ENCODE results near the gene PRRT3.

PRRT3 gene

DNA sequence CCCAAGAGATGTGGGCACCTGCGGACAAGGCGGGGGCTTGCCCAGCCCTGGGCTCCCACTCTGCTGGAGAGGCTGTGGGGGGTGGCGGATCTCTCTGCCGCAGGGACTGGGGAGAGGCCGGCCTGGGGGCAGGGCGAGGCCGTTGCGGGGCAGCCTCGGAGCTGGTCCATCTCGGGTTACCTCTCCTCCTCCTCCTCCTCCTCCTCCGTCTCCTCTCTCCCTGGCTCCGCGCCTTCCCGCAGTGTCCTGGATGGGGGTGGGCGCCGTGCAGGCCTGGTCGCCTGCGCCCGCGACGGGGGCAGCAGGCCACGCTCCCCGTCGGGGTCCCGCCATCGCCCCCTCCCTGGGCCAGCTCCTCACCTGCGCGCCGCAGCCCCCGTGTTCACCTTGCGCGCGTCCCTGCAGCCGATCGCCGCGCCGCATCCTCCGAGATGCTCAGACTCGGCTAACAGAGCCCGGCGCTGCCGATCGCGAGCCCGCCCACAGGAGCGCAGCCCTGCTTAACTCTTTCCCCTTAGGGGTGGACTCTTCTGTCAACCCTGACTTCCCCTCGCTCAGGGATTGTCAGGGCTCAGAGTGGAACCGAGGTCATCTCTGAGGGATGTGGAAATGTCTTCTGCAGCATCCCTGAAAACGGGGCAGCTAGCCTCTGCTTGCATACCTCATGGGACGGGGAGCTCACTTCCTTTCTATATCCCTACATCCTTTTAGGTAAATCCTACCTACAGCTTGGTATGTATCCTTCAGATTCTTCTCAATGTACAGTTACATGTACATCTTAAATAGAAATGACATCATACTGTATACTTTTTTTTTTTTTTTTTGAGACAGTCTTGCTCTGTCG lies at the start of gene PRRT3:
TSS of gene PRRT3 (minus strand) at position 447 of the 844 bp plus-strand sequence. CDS start 2,293 bp downstream, outside the sequence.
- Mint-ChIP-seq H3K36me3 (no peaks in the 10 kb centered on the region), H3K9me3 (no peaks in the 10 kb centered on the region), H3K4me3 (peak within 1 kb of the TSS; percentile 79), H3K4me1 (peaks cover 18% of the 10 kb centered on the region), H3K27ac (peak within 1 kb of the TSS; percentile 67)
- DNase-seq (ENCODE audit: low spot score in 2 of 2) (peak; percentile 60 to 79), ATAC-seq (peak; percentile 91)

DNA sequence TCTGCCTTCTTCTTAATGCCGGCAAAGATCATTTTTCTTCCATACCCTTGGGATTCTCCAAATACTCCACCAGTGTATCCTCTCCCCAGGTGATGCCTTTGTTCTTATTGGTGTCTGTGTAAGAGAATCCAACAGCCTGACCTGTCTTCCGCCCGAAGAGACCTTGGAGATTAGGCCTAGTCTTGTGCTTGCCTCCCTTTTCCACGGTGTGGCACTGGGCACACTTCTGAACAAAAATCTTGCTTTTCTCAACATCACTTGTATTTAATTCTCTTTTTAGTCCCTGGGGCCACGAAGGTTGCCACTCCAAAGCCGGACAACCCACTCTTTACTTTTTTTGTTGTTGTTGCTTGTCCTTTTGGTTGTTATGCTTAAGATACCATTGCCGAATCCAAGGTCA lies 48.5 kb upstream of the PRRT3 start:
- no peaks in the 10 kb centered on the region for H3K9me3 Mint-ChIP-seq
- no peak overlapping the region for H3K27ac Mint-ChIP-seq
- peaks cover 77% of the 10 kb centered on the region for H3K36me3 Mint-ChIP-seq
- H3K4me1 Mint-ChIP-seq: no peaks in the 10 kb centered on the region
- DNase-seq (ENCODE audit: low spot score in 2 of 2) (no peak), ATAC-seq (no peak)
- H3K4me3 Mint-ChIP-seq: no peak overlapping the region

GRCh38 chr3:9994086-9994844 lies 42.1 kb upstream of the PRRT3 start:
- Mint-ChIP-seq H3K27ac (no peak overlapping the region), H3K36me3 (peaks cover 98% of the 10 kb centered on the region), H3K9me3 (no peaks in the 10 kb centered on the region), H3K4me1 (no peaks in the 10 kb centered on the region), H3K4me3 (no peak overlapping the region)
- ATAC-seq (no peak), DNase-seq (ENCODE audit: low spot score in 2 of 2) (no peak)

DNA sequence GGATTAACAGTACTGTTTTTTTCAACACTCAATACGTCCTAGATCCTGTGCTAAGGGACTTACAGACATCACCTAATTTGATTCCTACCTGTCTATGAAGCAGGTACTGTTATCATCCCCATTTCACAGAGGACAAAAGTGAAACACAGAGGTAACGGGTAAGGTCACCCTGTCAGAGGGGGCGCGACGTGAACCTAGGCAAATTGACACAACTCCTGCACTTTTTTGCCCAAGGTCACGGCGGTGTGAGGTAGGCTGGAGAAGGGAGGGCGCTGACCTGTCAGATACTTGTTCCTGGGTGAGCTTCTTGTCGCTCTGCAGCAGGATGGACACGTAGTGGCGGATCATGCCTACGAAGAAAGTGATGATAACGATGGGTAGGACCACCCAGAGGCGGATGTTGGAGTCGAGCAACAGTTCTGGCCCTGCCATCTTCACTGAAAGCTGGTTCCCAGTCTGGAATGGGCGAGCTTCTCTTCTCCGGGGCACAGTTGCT lies 34.1 kb upstream of the PRRT3 start:
- no peak for DNase-seq (ENCODE audit: low spot score in 2 of 2)
- peak; percentile 54 for ATAC-seq
- H3K27ac Mint-ChIP-seq: peak overlapping the region; percentile 99
- H3K9me3 Mint-ChIP-seq: no peaks in the 10 kb centered on the region
- H3K4me3 Mint-ChIP-seq: peak overlapping the region; percentile 98
- H3K36me3 Mint-ChIP-seq: peaks cover 83% of the 10 kb centered on the region
- no peaks in the 10 kb centered on the region for H3K4me1 Mint-ChIP-seq

DNA sequence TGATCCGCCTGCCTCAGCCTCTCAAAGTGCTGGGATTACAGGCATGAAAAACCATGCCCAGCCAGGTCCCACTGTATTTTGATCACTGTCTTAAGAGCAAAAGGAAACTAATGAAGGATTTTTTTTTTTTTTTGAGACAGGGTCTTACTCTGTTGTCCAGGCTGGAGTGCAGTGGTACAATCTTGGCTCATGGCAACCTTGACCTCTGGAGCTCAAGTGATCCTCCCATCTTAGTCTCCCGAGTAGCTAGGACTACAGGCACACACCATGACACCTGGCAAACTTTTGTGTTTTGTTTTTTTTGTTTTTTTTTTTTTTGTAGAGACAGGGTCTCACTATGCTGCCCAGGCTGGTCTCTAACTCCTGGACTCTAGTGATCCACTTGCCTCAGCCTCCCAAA lies 28.0 kb upstream of the PRRT3 start:
- H3K27ac Mint-ChIP-seq: no peak overlapping the region
- H3K4me1 Mint-ChIP-seq: peaks cover 29% of the 10 kb centered on the region
- no peaks in the 10 kb centered on the region for H3K9me3 Mint-ChIP-seq
- peaks cover 92% of the 10 kb centered on the region for H3K36me3 Mint-ChIP-seq
- DNase-seq (ENCODE audit: low spot score in 2 of 2): no peak
- H3K4me3 Mint-ChIP-seq: no peak overlapping the region
- ATAC-seq: no peak

GRCh38 chr3:9978710-9979305 lies 26.6 kb upstream of the PRRT3 start:
- DNase-seq (ENCODE audit: low spot score in 2 of 2) (no peak), ATAC-seq (no peak)
- Mint-ChIP-seq H3K4me3 (no peak overlapping the region), H3K4me1 (peaks cover 29% of the 10 kb centered on the region), H3K27ac (peak overlapping the region; percentile 95), H3K9me3 (no peaks in the 10 kb centered on the region), H3K36me3 (peaks cover 99% of the 10 kb centered on the region)

DNA sequence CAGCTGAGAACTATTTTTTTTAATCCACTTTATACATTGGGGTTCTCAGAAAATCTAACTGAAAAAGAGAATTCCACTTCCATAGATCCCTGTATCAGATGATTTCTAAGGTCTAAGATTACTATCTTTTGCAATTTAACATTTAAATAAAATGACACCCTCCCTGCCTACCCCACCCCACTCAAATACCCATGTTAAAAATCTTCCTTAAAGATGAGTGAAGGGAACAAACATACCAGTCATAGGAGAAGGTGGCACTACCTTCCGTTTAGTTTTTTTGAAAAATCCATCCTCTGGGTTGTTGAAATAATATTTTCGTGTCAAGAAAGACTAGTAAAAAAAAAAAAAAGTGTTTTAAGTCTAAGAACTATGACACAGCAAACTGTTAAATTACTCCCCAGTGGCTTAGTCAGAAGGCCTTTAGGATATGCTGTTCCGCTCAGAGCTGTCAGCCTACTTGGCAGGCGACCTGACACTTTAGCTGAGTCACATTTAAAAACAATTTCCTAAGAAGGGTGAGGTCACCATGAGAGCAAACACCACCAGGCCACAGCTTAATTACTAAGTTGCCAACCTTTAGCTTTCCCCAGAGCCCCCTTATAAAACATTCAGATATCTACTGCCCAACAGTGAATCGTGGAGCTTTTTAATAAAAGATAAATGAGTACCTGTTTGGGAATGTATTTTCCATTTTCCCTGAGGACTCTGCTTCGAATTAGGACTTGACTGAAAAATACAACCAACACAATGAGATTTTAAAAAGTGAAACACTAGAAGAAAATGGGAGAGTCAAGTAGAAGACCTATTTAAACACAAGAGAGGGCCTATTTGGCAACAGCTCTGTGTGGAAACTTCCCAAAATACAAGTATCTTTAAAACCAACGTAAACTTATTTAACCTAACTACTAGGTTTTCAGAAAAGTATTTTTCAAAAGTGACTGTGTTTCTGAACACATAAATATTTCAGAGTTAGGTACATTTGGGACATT lies 24.8 kb upstream of the PRRT3 start:
- H3K9me3 Mint-ChIP-seq: no peaks in the 10 kb centered on the region
- peak overlapping the region; percentile 49 for H3K4me3 Mint-ChIP-seq
- H3K27ac Mint-ChIP-seq: peak overlapping the region; percentile 95
- peaks cover 100% of the 10 kb centered on the region for H3K36me3 Mint-ChIP-seq
- DNase-seq (ENCODE audit: low spot score in 2 of 2): peak; percentile 17 to 64
- H3K4me1 Mint-ChIP-seq: peaks cover 29% of the 10 kb centered on the region
- ATAC-seq: peak; percentile 100

GRCh38 chr3:9970020-9970652 lies 17.9 kb upstream of the PRRT3 start:
- Mint-ChIP-seq H3K4me3 (no peak overlapping the region), H3K9me3 (no peaks in the 10 kb centered on the region), H3K4me1 (no peaks in the 10 kb centered on the region), H3K27ac (no peak overlapping the region), H3K36me3 (peaks cover 99% of the 10 kb centered on the region)
- ATAC-seq: no peak
- DNase-seq (ENCODE audit: low spot score in 2 of 2): no peak

- Mint-ChIP-seq H3K4me3 (no peak overlapping the region), H3K36me3 (peaks cover 99% of the 10 kb centered on the region), H3K4me1 (no peaks in the 10 kb centered on the region), H3K9me3 (no peaks in the 10 kb centered on the region), H3K27ac (no peak overlapping the region)
- ATAC-seq (no peak), DNase-seq (ENCODE audit: low spot score in 2 of 2) (no peak)
Observed at GRCh38 chr3:9969632-9970019, 17.4 kb upstream of the PRRT3 start.

- DNase-seq (ENCODE audit: low spot score in 2 of 2): no peak
- Mint-ChIP-seq H3K27ac (peak overlapping the region; percentile 32), H3K9me3 (no peaks in the 10 kb centered on the region), H3K36me3 (peaks cover 84% of the 10 kb centered on the region), H3K4me1 (no peaks in the 10 kb centered on the region), H3K4me3 (no peak overlapping the region)
- no peak for ATAC-seq
Observed at GRCh38 chr3:9966841-9967240, 14.6 kb upstream of the PRRT3 start.

DNA sequence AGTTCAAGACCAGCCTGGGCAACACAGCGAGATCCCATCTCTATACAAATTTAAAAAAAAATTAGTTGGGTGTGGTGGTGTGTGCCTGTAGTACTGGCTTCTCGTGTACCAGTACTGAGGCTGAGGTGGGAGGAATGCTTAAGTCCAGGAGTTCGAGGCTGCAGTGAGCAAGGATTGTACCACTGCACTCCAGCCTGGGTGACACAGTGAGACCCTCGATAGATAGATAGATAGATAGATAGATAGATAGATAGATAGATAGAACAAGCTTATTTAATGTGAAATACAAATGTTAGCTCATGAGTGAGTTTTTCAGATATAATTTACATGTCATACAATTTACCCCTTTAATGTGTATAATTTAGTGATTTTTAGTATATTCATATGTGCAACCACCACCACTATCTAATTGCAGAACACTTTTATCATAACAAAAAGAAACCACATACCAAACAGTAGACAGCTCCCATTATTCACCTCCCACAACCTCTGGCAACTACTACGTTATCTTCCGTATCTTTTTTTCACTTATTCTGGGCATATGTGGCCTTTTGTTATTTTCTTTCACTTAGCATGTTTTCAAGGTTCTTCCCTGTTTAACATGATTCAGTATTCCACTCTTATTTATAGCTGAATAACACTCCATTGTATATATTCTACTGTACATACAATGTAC lies 13.1 kb upstream of the PRRT3 start:
- Mint-ChIP-seq H3K27ac (no peak overlapping the region), H3K36me3 (peaks cover 69% of the 10 kb centered on the region), H3K4me1 (no peaks in the 10 kb centered on the region), H3K4me3 (no peak overlapping the region), H3K9me3 (no peaks in the 10 kb centered on the region)
- ATAC-seq (no peak), DNase-seq (ENCODE audit: low spot score in 2 of 2) (no peak)

DNA sequence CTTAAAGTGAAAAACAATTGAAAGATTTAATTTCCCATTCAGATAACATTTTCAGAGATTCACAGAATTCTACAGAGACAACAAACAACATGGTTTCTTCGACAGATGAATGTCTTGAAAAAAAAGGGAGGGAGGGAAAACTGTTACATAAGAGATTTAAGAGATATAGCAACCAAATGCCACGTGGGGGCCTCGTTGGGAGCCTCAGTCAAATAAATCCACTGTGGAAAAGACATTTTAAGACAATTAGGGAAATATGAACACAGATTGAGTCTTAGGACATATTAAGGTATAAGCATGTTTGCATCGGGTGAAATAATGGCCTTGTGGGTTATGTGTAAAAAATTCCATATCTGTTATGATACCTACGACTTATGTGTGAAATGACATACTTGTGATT lies 5.0 kb upstream of the PRRT3 start:
- no peak overlapping the region for H3K4me3 Mint-ChIP-seq
- no peaks in the 10 kb centered on the region for H3K9me3 Mint-ChIP-seq
- H3K36me3 Mint-ChIP-seq: no peaks in the 10 kb centered on the region
- H3K4me1 Mint-ChIP-seq: no peaks in the 10 kb centered on the region
- ATAC-seq (no peak), DNase-seq (ENCODE audit: low spot score in 2 of 2) (no peak)
- no peak overlapping the region for H3K27ac Mint-ChIP-seq

GRCh38 chr3:9955611-9956352 lies 3.6 kb upstream of the PRRT3 start:
- H3K36me3 Mint-ChIP-seq: no peaks in the 10 kb centered on the region
- no peak overlapping the region for H3K4me3 Mint-ChIP-seq
- H3K27ac Mint-ChIP-seq: no peak overlapping the region
- H3K4me1 Mint-ChIP-seq: peaks cover 10% of the 10 kb centered on the region
- no peak for ATAC-seq
- H3K9me3 Mint-ChIP-seq: no peaks in the 10 kb centered on the region
- no peak for DNase-seq (ENCODE audit: low spot score in 2 of 2)

Measured in stimulated activated effector memory CD8-positive, alpha-beta T cell treated with anti-CD3 and anti-CD28 coated beads, Interleukin-12 subunit alpha, Interleukin-12 subunit beta, amount 100 ng/mL, for 72 hours (primary cell).